Measurements from ENCODE around the gene RCOR2.

Gene RCOR2

DNA sequence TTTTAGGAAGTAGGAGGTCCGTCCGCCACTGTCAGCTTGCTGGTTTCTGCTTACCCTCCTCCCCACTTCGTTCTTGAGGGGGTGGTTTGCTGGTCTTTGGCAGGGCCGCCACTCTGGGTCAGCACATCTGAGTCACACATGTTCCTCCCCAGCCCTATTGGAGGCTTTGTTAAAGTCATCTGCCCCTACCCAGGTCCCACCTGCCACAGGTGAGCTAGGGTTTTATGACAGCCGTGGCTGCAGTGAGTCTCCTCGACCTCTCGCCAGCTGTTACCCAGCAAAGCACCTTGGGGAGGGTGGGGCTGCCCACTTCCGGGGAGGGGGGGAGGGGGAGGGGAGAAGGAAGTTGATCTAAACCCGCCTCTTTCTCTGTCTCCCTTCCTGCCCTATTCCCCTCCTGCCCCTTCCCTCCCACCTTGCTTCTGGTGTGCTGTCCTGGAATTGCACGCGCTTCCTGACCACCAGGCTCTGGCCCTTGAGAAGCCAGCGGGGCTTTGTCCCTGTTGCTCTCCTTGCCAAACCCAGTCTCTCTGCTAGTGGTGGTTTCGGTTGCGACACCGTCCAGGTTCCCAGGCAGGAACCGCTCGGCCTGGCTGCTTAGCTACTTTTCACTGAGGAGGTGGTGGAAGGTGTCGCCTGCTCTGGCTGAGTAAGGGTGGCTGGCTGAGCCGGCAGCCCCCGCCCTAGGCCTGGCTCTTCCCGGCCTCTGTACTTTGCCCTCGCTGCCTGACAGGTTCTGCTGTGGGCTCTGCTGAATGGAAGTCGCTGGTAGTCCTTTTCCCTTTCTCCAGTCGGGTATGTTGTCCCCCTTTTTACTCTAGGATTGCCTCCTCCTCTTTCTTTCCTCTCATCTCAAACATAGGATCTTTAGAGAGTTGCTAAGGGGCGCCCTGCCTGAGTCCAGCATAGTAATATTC, 28.5 kb downstream of the RCOR2 start:
- peaks cover 86 to 88% of the 10 kb centered on the region in 2 experiments for H3K4me1 ChIP-seq (ENCODE audit: control insufficient read depth in 1 of 2, insufficient read depth in 1 of 2, low read depth in 1 of 2, low read length in 1 of 2)

DNA sequence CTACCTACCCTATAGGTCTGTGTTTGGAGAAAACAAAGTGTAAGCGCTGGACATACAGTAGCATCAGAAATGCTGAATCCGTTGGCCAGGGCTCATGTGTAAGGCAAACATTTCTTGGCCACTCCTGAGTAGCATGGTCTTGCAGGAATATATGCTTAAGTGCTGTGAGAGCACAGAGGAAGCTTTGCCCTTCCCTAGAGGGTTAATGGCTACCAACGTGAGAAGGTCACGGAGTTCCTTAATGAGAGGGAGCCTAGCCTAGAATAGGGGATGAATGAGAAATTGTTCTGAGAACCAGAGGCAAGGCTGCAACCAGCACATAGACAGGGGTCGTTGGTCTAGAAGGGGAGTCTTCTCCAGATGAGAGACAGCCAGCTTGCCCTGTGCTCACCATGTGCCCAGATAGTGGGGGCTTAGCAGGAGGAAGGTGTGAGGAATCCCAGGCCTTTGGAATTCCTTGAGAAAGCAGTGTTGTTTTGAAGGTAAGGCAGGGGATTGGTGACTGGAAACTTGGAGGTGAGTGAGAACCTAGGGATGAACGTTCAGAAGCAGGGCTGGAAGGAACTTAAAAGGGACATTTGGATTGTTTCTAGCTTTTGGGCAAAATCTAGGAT, 29.5 kb downstream of the RCOR2 start:
- Histone ChIP-seq H3K9me3 (no peaks in the 10 kb centered on the region), H3K4me1 (ENCODE audit: control insufficient read depth in 1 of 2, insufficient read depth in 1 of 2, low read depth in 1 of 2, low read length in 1 of 2) (peaks cover 92 to 97% of the 10 kb centered on the region in 2 experiments), H3K36me3 (peaks cover 6% of the 10 kb centered on the region)

More for the DNA sequence above, 28.5 kb downstream of the RCOR2 start:
- no peaks in the 10 kb centered on the region for H3K9me3 ChIP-seq
- H3K4me3 ChIP-seq (ENCODE audit: low read depth in 1 of 2, low read length in 1 of 2), result peak overlapping the region; percentile 76 to 92
- H3K27me3 ChIP-seq, result no peaks in the 10 kb centered on the region
- peaks cover 6% of the 10 kb centered on the region for H3K36me3 ChIP-seq
- peak overlapping the region; percentile 92 for H3K27ac ChIP-seq
- TF ChIP-seq, protein P1, sequence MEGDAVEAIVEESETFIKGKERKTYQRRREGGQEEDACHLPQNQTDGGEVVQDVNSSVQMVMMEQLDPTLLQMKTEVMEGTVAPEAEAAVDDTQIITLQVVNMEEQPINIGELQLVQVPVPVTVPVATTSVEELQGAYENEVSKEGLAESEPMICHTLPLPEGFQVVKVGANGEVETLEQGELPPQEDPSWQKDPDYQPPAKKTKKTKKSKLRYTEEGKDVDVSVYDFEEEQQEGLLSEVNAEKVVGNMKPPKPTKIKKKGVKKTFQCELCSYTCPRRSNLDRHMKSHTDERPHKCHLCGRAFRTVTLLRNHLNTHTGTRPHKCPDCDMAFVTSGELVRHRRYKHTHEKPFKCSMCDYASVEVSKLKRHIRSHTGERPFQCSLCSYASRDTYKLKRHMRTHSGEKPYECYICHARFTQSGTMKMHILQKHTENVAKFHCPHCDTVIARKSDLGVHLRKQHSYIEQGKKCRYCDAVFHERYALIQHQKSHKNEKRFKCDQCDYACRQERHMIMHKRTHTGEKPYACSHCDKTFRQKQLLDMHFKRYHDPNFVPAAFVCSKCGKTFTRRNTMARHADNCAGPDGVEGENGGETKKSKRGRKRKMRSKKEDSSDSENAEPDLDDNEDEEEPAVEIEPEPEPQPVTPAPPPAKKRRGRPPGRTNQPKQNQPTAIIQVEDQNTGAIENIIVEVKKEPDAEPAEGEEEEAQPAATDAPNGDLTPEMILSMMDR (IDR thresholded peaks at IDR 0.05), result peak; percentile 19

DNA sequence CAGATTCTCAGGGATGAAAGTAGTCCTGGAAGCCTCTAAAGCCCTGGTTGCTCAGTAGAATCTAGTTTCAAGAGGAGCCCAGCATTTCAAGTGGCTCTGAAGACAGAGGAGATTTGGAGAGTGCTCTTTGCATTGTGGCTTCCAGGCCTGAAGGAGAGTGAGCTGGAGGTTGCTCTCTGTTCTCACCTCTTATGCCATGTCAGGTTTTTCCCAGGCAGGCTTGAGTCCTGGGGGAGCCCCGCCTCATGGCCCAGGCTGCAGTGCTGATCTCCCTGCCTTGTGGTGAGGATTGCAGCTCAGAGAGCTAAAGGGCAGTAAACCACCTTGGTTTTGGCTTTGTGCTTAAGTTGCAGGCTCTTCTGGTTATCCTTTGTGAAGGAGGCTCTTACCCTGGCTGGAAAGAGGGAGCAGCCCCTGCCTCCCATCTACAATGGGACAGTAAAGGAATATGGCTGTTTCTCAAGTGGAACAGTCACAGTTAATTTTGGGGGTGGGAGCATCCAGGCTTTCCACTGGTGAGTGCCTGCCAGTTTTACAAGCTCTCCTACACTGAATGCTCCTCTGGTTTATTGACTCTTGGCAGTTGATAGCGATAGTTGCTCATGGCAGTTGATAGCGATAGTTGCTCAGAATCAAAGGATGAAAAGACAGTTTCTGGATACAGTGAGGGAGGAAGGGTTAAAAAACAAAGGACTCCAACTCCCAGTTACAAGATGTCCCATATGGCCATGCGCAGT, 32.6 kb downstream of the RCOR2 start:
- Histone ChIP-seq H3K27ac (peak overlapping the region; percentile 76), H3K4me1 (ENCODE audit: control insufficient read depth in 1 of 2, insufficient read depth in 1 of 2, low read depth in 1 of 2, low read length in 1 of 2) (peaks cover 69 to 94% of the 10 kb centered on the region in 2 experiments), H3K4me3 (ENCODE audit: low read depth in 1 of 2, low read length in 1 of 2) (peak overlapping the region in 1 of 2 experiments; percentile 35), H3K9me3 (no peaks in the 10 kb centered on the region), H3K36me3 (no peaks in the 10 kb centered on the region), H3K27me3 (no peaks in the 10 kb centered on the region)
- TF ChIP-seq, protein P1 (IDR thresholded peaks at IDR 0.05), result no peak

More for the DNA sequence above, 29.5 kb downstream of the RCOR2 start:
- TF ChIP-seq, protein P1 (IDR thresholded peaks at IDR 0.05), result no peak
- peak overlapping the region; percentile 92 for H3K27ac ChIP-seq
- no peaks in the 10 kb centered on the region for H3K27me3 ChIP-seq
- H3K4me3 ChIP-seq (ENCODE audit: low read depth in 1 of 2, low read length in 1 of 2), result peak overlapping the region; percentile 76 to 92

DNA sequence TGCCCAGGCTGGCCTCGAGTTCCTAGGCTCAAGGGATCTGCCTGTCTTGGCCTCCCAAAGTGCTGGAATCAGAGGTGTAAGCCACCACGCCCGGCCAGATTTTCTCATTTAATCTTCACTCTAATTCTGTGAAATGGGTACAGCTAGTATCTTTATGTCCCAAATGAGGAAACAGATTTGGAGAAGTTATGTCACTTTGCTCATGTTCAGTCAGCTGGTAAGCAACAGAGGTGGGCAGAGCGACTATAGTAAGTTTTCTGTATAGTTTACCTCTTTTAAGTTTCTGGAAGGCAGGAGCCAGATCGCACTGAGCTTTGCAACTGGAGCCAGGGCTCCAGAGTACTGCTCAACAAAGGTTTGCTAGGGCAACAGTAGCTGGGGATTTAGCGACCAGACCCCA, 33.2 kb downstream of the RCOR2 start:
- Histone ChIP-seq H3K36me3 (peaks cover 3% of the 10 kb centered on the region), H3K9me3 (no peaks in the 10 kb centered on the region), H3K4me3 (ENCODE audit: low read depth in 1 of 2, low read length in 1 of 2) (peak overlapping the region in 1 of 2 experiments; percentile 35), H3K27ac (peak overlapping the region; percentile 76), H3K4me1 (ENCODE audit: control insufficient read depth in 1 of 2, insufficient read depth in 1 of 2, low read depth in 1 of 2, low read length in 1 of 2) (peaks cover 63 to 94% of the 10 kb centered on the region in 2 experiments), H3K27me3 (no peaks in the 10 kb centered on the region)
- TF ChIP-seq, protein P1 (IDR thresholded peaks at IDR 0.05), result no peak

DNA sequence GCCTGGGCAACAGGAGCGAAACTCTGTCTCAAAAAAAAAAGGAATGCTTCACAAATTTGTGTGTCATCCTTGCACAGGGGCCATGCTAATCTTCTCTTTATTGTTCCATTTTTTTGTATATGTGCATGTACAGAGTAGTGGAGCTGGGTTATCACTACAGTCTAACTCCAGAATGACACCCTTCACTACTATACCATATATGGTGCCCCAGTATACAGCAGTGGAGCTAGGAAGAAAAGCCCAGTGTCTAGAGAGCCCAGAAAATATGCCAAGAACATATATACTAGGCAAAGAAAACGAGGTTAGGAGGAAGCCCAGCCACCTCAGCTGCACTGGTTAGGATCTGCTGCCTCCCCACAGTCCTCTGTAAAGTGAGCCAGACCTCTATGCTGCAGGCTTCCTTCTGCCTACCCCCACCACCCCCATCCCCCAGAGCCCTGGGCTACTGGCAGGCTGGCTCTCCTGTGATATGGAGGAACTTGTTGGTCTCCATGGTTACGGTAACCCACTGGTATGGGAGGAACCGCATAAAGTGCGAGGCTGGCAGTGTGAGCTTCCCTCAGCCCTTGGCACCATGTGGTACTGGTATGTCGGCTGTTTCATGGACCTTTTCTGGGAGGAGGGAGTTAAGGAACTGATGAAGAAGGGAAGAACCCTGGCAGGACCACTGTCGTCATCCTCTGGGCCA, 34.3 kb downstream of the RCOR2 start:
- peak overlapping the region; percentile 76 for H3K27ac ChIP-seq
- no peaks in the 10 kb centered on the region for H3K9me3 ChIP-seq
- H3K4me3 ChIP-seq (ENCODE audit: low read depth in 1 of 2, low read length in 1 of 2), result peak overlapping the region in 1 of 2 experiments; percentile 35
- H3K27me3 ChIP-seq, result no peaks in the 10 kb centered on the region
- H3K4me1 ChIP-seq (ENCODE audit: control insufficient read depth in 1 of 2, insufficient read depth in 1 of 2, low read depth in 1 of 2, low read length in 1 of 2), result peaks cover 53 to 91% of the 10 kb centered on the region in 2 experiments
- TF ChIP-seq, protein P1 (IDR thresholded peaks at IDR 0.05), result no peak
- peaks cover 7% of the 10 kb centered on the region for H3K36me3 ChIP-seq

Data from neutrophil (primary cell).